ENCODE measurements around the gene FRMD4A.
A peak's percentile ranks its signal among the peaks of the same experiment; 100 is the strongest.

The FRMD4A gene

DNA sequence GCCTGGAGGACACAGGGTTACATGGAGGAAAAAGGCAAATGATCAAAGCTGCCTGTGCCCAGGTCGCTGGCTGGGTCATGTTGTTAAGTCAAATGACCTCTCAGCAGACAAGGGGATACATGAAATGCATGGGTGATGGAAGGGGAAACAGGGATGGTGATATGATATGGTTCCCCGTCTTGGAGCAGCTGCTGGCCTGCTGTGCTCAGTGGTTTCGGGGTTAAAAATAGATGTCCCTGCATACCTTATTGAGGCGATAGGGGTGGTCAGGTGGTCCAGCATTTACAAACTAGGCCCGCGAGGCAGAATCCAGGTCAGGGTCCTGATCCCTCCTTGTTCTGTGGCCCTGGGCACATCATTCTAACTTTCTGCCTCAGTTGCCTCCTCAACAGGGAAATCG, 586.8 kb downstream of the FRMD4A start:
- TF ChIP-seq TAF1 (IDR thresholded peaks at IDR 0.05; ENCODE audit: low read depth, low read length) (no peak), PAX5 (IDR thresholded peaks at IDR 0.05; ENCODE audit: insufficient read depth, low read length, severe bottlenecking) (no peak), POLR2AphosphoS5 (IDR thresholded peaks at IDR 0.05; ENCODE audit: low read depth, low read length) (no peak), POLR2A (IDR thresholded peaks at IDR 0.05; ENCODE audit: low read depth, low read length) (no peak), POU2F2 (IDR thresholded peaks at IDR 0.05; ENCODE audit: low read depth, low read length) (no peak), SPI1 (IDR thresholded peaks at IDR 0.05; ENCODE audit: low read depth, low read length) (no peak)
- no peak for FAIRE-seq
- DNase-seq (ENCODE audit: insufficient read length, low spot score): no peak

DNA sequence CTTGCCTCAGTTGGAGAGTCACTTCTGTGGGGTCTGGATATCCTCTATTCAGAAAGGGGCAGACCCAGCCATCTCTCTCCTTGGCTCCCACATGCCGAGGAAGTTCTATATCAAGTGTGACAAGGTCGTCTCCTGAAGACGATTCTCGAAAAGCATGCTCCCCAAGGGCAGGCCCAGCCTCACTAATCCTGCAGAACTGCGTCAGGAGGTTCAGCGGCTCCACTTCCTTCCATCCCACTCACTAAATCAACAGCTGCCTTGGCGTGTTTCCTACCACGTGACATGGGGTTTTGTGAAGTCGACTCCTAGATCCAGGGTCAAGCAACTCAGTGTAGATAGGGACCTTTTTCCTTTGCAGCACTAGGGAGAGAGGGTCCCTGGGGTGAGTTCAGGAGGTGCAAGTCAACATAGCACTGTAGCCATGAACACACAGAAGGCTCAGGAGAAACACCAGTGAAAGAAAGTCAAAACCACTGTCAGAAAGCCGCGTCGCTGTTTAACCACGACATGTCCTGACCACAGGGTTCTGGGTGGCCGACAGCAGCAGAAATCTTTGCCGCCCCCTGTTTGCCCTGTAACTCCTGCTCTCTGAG, 587.5 kb downstream of the FRMD4A start:
- no peak for DNase-seq (ENCODE audit: insufficient read length, low spot score)
- FAIRE-seq: peak; percentile 96
- TF ChIP-seq TAF1 (IDR thresholded peaks at IDR 0.05; ENCODE audit: low read depth, low read length) (peak; percentile 32; the same call in 1 of the 2 replicates), PAX5 (IDR thresholded peaks at IDR 0.05; ENCODE audit: insufficient read depth, low read length, severe bottlenecking) (no peak), POLR2A (IDR thresholded peaks at IDR 0.05; ENCODE audit: low read depth, low read length) (no peak), POLR2AphosphoS5 (IDR thresholded peaks at IDR 0.05; ENCODE audit: low read depth, low read length) (no peak), SPI1 (IDR thresholded peaks at IDR 0.05; ENCODE audit: low read depth, low read length) (peak; percentile 61), POU2F2 (IDR thresholded peaks at IDR 0.05; ENCODE audit: low read depth, low read length) (no peak)

DNA sequence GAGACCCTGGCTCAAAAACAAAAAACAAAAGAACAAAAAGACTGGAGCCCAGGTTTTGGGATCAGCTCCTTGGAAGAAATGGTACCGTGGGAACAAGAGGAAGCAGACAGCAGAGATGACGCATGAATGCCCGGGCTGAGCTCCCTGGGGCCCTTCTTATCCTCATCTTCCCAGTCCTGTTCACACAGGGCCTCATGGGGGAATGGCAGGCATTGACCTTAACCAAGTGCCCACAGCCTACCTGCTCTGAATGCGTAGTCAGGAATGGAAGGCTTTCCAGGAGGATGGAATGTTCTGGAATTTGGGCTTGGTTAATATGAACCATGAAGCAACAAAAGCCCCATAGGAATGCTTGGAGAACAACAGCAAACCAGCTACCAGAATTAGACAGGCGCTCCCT, 589.3 kb downstream of the FRMD4A start:
- TF ChIP-seq POU2F2 (IDR thresholded peaks at IDR 0.05; ENCODE audit: low read depth, low read length) (no peak), POLR2A (IDR thresholded peaks at IDR 0.05; ENCODE audit: low read depth, low read length) (no peak), TAF1 (IDR thresholded peaks at IDR 0.05; ENCODE audit: low read depth, low read length) (no peak), PAX5 (IDR thresholded peaks at IDR 0.05; ENCODE audit: insufficient read depth, low read length, severe bottlenecking) (no peak), POLR2AphosphoS5 (IDR thresholded peaks at IDR 0.05; ENCODE audit: low read depth, low read length) (no peak), SPI1 (IDR thresholded peaks at IDR 0.05; ENCODE audit: low read depth, low read length) (no peak)

DNA sequence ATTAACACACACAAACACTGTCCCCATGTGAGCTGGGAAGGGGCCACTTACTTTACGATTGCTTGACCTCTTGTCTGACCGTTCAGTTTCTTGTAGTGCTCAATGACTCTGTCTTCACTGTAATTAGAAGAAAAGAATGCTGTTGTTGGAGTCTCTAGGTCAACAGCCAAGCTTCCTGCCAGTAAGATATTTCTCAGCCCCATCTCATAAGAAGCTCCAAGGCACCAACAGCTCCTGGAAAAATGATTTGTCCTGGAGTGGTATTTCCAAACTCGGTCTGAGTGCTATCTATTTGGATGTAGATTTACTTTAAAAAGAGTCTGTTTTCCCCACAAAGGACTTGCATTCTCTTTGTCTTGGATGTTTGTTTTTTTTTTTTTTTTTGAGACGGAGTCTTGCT, 590.3 kb downstream of the FRMD4A start:
- TF ChIP-seq PAX5 (IDR thresholded peaks at IDR 0.05; ENCODE audit: insufficient read depth, low read length, severe bottlenecking) (no peak), POLR2A (IDR thresholded peaks at IDR 0.05; ENCODE audit: low read depth, low read length) (no peak)
- DNase-seq (ENCODE audit: insufficient read length, low spot score): no peak
- FAIRE-seq: peak; percentile 68

More for the DNA sequence above, 589.3 kb downstream of the FRMD4A start:
- DNase-seq (ENCODE audit: insufficient read length, low spot score) (no peak), FAIRE-seq (no peak)

DNA sequence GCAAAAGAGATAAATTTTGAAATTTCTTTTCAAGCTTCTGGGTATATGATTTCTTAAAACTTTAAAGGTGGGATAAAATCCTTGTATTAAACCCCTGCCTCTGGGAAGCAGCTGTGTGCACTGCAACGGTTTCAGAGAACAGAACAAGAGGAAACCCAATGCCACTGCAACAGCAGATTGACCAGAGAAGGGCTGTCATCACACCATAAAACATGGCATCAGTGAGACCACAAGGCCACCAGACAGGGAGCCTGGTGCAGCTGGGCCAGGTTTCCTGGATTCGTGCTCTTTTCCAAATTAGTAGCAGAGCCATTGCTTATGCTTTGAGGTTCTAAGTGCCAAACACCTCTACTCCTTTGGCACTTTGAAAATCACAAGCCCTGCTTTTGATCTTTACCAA, 591.5 kb downstream of the FRMD4A start:
- no peak for TF ChIP-seq SPI1 (IDR thresholded peaks at IDR 0.05; ENCODE audit: low read depth, low read length)
- no peak for TF ChIP-seq TAF1 (IDR thresholded peaks at IDR 0.05; ENCODE audit: low read depth, low read length)
- FAIRE-seq: peak; percentile 77
- no peak for DNase-seq (ENCODE audit: insufficient read length, low spot score)

DNA sequence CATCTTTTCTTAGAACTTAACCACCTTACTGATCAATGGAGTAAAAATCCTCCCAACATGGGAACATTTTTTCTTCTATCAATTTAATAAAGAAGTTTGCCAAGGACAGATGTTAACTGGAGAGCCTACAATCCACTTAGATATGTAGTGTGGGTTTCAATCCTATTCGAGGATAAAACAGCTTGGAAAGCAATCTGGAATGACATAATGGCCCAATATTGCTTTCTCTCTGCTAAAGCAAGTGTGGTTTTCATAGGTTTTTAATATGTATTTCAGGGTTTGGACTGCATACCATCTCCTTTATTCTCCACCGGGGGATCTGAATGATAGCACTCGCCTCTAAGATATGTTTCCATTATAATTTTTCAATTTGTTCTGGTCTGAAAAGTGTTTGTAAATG, 594.2 kb downstream of the FRMD4A start:
- no peak for FAIRE-seq
- no peak for TF ChIP-seq POLR2AphosphoS5 (IDR thresholded peaks at IDR 0.05; ENCODE audit: low read depth, low read length)
- TF ChIP-seq TAF1 (IDR thresholded peaks at IDR 0.05; ENCODE audit: low read depth, low read length): no peak
- no peak for TF ChIP-seq SPI1 (IDR thresholded peaks at IDR 0.05; ENCODE audit: low read depth, low read length)
- no peak for TF ChIP-seq POU2F2 (IDR thresholded peaks at IDR 0.05; ENCODE audit: low read depth, low read length)
- TF ChIP-seq POLR2A (IDR thresholded peaks at IDR 0.05; ENCODE audit: low read depth, low read length): no peak
- no peak for TF ChIP-seq PAX5 (IDR thresholded peaks at IDR 0.05; ENCODE audit: insufficient read depth, low read length, severe bottlenecking)
- no peak for DNase-seq (ENCODE audit: insufficient read length, low spot score)

DNA sequence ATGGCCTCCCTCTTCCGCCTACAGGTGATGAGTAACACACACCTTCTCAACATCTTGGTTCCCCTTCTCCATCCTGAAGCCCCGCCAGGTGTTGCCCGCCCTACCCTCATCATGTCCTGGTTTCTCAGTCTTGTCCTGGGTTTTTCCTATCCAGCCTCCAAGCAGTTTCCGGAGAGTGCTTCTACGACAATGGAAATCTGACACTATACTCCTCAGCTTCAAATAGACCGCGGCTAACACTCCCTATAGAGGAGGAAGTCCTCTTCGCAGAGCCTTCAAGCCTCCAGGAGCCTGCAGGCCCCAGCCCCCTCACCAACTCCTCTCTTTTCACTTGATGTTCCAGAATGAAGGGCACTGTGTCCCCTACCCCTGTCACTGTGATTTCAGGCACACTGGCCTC, 596.6 kb downstream of the FRMD4A start:
- no peak for FAIRE-seq
- no peak for TF ChIP-seq SPI1 (IDR thresholded peaks at IDR 0.05; ENCODE audit: low read depth, low read length)
- no peak for TF ChIP-seq POU2F2 (IDR thresholded peaks at IDR 0.05; ENCODE audit: low read depth, low read length)
- no peak for TF ChIP-seq POLR2A (IDR thresholded peaks at IDR 0.05; ENCODE audit: low read depth, low read length)
- TF ChIP-seq TAF1 (IDR thresholded peaks at IDR 0.05; ENCODE audit: low read depth, low read length): no peak
- TF ChIP-seq PAX5 (IDR thresholded peaks at IDR 0.05; ENCODE audit: insufficient read depth, low read length, severe bottlenecking): no peak
- TF ChIP-seq POLR2AphosphoS5 (IDR thresholded peaks at IDR 0.05; ENCODE audit: low read depth, low read length): no peak

DNA sequence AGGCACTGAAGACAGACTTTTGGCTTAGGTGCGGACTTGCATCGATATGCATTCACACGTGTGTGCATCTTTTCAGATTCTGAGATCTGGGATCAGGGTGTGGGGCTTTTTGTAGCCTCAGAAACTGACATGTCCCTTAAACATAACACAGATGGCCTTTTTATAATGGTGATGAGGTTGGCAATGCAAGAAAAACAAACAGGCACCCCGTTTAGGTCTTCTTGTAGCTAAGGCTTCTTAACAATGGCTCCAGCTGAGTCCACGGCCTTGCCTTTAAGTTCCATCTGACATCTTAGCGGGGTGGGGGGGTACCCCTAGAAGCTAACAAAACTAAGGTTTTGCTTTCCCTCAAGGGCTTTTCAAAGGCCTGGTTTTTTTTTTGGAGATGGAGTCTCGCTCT, 597.7 kb downstream of the FRMD4A start:
- FAIRE-seq (no peak), DNase-seq (ENCODE audit: insufficient read length, low spot score) (no peak)
- no peak for TF ChIP-seq POLR2A (IDR thresholded peaks at IDR 0.05; ENCODE audit: low read depth, low read length)
- TF ChIP-seq POLR2AphosphoS5 (IDR thresholded peaks at IDR 0.05; ENCODE audit: low read depth, low read length): no peak
- no peak for TF ChIP-seq PAX5 (IDR thresholded peaks at IDR 0.05; ENCODE audit: insufficient read depth, low read length, severe bottlenecking)
- TF ChIP-seq TAF1 (IDR thresholded peaks at IDR 0.05; ENCODE audit: low read depth, low read length): no peak
- no peak for TF ChIP-seq SPI1 (IDR thresholded peaks at IDR 0.05; ENCODE audit: low read depth, low read length)
- no peak for TF ChIP-seq POU2F2 (IDR thresholded peaks at IDR 0.05; ENCODE audit: low read depth, low read length)

More for the DNA sequence above, 596.6 kb downstream of the FRMD4A start:
- DNase-seq (ENCODE audit: insufficient read length, low spot score): no peak

DNA sequence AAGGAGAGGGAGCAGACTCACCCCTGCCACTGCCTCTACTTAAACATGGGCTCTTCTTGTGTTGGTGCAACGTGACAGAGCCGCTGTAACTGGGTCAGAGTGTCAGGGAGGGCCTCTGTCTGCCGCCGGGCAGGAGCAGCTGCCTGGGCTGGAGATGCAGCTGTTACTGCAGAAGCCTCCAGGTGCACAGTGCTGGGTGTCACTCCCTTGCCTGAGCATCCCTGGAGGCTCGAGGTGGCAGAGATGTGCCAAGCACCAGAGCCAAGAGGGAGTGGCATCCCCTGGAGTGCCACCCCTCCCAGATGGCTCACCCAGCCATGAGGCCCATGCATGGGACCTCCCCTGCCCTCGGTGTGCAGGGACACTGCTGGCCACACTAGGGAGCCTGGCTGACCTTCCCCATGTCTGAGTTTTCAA, 598.3 kb downstream of the FRMD4A start:
- TF ChIP-seq POU2F2 (IDR thresholded peaks at IDR 0.05; ENCODE audit: low read depth, low read length): no peak
- no peak for TF ChIP-seq SPI1 (IDR thresholded peaks at IDR 0.05; ENCODE audit: low read depth, low read length)
- TF ChIP-seq POLR2A (IDR thresholded peaks at IDR 0.05; ENCODE audit: low read depth, low read length): no peak
- TF ChIP-seq PAX5 (IDR thresholded peaks at IDR 0.05; ENCODE audit: insufficient read depth, low read length, severe bottlenecking): no peak
- no peak for TF ChIP-seq TAF1 (IDR thresholded peaks at IDR 0.05; ENCODE audit: low read depth, low read length)
- no peak for TF ChIP-seq POLR2AphosphoS5 (IDR thresholded peaks at IDR 0.05; ENCODE audit: low read depth, low read length)
- FAIRE-seq (no peak), DNase-seq (ENCODE audit: insufficient read length, low spot score) (no peak)

DNA sequence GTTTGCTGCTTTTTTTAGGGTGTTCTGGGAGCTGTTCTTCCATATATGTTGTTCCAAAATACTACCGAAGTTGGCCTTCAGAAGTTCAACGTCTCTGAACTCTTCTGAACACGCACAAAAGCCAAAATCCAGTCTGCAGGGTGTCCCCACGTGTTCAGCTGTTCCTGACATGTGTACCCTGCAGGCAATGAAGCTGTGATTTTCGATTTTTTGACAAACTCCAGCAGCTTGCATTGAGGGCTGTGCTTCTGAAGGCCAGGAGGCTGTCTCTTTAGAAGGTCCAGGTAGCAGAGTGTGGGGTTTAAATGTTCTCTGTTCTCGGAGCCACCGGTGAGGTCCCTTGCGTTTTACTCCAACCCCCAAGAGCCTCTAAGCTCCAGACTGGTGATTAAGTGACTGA, 598.9 kb downstream of the FRMD4A start:
- no peak for DNase-seq (ENCODE audit: insufficient read length, low spot score)
- no peak for FAIRE-seq
- TF ChIP-seq POU2F2 (IDR thresholded peaks at IDR 0.05; ENCODE audit: low read depth, low read length) (no peak), PAX5 (IDR thresholded peaks at IDR 0.05; ENCODE audit: insufficient read depth, low read length, severe bottlenecking) (no peak), TAF1 (IDR thresholded peaks at IDR 0.05; ENCODE audit: low read depth, low read length) (no peak), POLR2AphosphoS5 (IDR thresholded peaks at IDR 0.05; ENCODE audit: low read depth, low read length) (no peak), POLR2A (IDR thresholded peaks at IDR 0.05; ENCODE audit: low read depth, low read length) (no peak), SPI1 (IDR thresholded peaks at IDR 0.05; ENCODE audit: low read depth, low read length) (no peak)
